Heart left ventricle (tissue), 16 donors: Measurements from ENCODE around the gene CLDN6. TPM values are rescaled to one million over a fixed set of nuclear protein-coding genes. Genes with fewer than 3 reads are reported as not detected.

Source experiments
- ATAC-seq, 4 donors: fragments of 200-7000 bp; cut with Tn5 transposase; one replicate each; pipeline ENCODE4 v1.9.1; 2020 to 2022; ENCODE audit warnings: moderate library complexity in 4 of 4, mild to moderate bottlenecking in 3 of 4, moderate number of reproducible peaks in 1 of 4
- DNase-seq, 5 donors: peaks; one replicate each; pipeline ENCODE4 v3.0.0-alpha.2; 2020
- H3K27ac ChIP-seq, 12 donors: fragments of 200-600 bp; sonication (generic) in 4 of 12; one replicate each; pipeline versions ENCODE4 v1.5.0 to v1.8.0; 2016 to 2022; ENCODE audit warnings: mild to moderate bottlenecking in 2 of 12
- H3K27me3 ChIP-seq, 9 donors: fragments of 200-600 bp; sonication (generic) in 2 of 9; one replicate each; pipeline versions ENCODE4 v1.5.1 to v1.8.0; 2016 to 2022; ENCODE audit warnings: mild to moderate bottlenecking in 3 of 9
- H3K36me3 ChIP-seq, 9 donors: fragments of 200-600 bp; sonication (generic) in 2 of 9; one replicate each; pipeline versions ENCODE4 v1.5.0 to v1.8.0; 2018 to 2022; ENCODE audit warnings: mild to moderate bottlenecking in 2 of 9
- H3K4me1 ChIP-seq, 12 donors: fragments of 200-600 bp; sonication (generic) in 4 of 12; one replicate each; pipeline versions ENCODE4 v1.5.0 to v1.8.0; 2016 to 2022; ENCODE audit warnings: mild to moderate bottlenecking in 3 of 12
- H3K4me3 ChIP-seq, 12 donors: fragments of 200-600 bp; sonication (generic) in 4 of 12; one replicate each; pipeline versions ENCODE4 v1.5.0 to v1.8.0; 2017 to 2022; ENCODE audit warnings: mild to moderate bottlenecking in 9 of 12, moderate library complexity in 4 of 12
- H3K9me3 ChIP-seq, 12 donors: fragments of 200-600 bp; sonication (generic) in 4 of 12; one replicate each; pipeline versions ENCODE4 v1.5.0 to v1.8.0; 2016 to 2022; ENCODE audit warnings: mild to moderate bottlenecking in 1 of 12
- CTCF ChIP-seq, 12 donors: fragments of 200-600 bp; sonication (generic) in 4 of 12; IDR thresholded peaks; one replicate each; pipeline versions ENCODE4 v1.5.0 to v1.8.0; 2018 to 2022; ENCODE audit warnings: antibody characterized with exemption in 12 of 12, mild to moderate bottlenecking in 5 of 12
- POLR2A ChIP-seq, 2 donors: fragments of 450-650 bp; IDR thresholded peaks; one replicate each; pipeline ENCODE4 v1.6.1; 2017; ENCODE audit warnings: antibody characterized with exemption in 2 of 2, mild to moderate bottlenecking in 2 of 2, moderate library complexity in 2 of 2
- WGBS, 4 donors: extraction: QIAGEN DNeasy Blood & Tissue Kit in 2 of 4; methylation state at CpG; one replicate each; pipeline versions ENCODE4 v1.1.5 to v1.1.7; 2013 to 2018; 5-methylcytosine and 5-hydroxymethylcytosine counted together
- intact Hi-C, 10 donors: fragments of 100-400 bp; cut with DNase I; formaldehyde crosslinking; loops; one replicate each; pipeline versions ENCODE4 v1.11.1 to v1.14.2; 2022
- polyA plus RNA-seq, 2 donors: library from polyadenylated mRNA; stranded (reverse); fragments of 200-250 nt; gene quantifications; one replicate each; pipeline ENCODE4 v1.2.3, GENCODE V29; 2013
- total RNA-seq, 9 donors: library from RNA; depleted of rRNA in 2 of 9; stranded (reverse); fragments of >200 nt in 2 of 9; fragmentation: NEBNext Ultra II Directional in 3 of 9; extraction: Animal tissue kit (Norgen Biotek cat#: 25700) in 3 of 9; gene quantifications; one replicate each; pipeline versions ENCODE4 v1.1.0 to v1.2.4, GENCODE V29; 2016 to 2023
- donor health status: ischemic (EF 13 %, LVEDD 7.1; RV severe dilation, severe dysfunction).
- donor health status: healthy with polysubstance abuse.
- donor health status: DM: no; HTN: yes; CAD: no.
- donor health status: DM: no; HTN: no; CAD: no.
- donor health status: ischemic (EF 25% LVEDD 6.9; RV normal size, moderate dysfunction).
- donor health status: ischemic (EF 25% LVEDD 5.7; RV mildly dilated, moderate dysfunction).
- donor health status: healthy.
- donor health status: DM: yes; HTN: yes; CAD: no.
- donor health status: ischemic (EF 35%, LVEDD 5.7; RV mildly dilated, moderate dysfunction).
- donor health status: nonischemic (EF 11% LVEDD 7.7; RV severe dilation, severe dysfunction).
- donor health status: DM: yes; HTN: yes; CAD: no.
- donor health status: PGD.
- donor health status: ischemic (EF 29% LVEDD 5.4; RV normal size, mild dysfunction).
- donor health status: nonischemic (EF 23%, LVEDD 6.1; RV moderate dilation, normal function).

The CLDN6 gene
- total and polyA plus RNA-seq, 11 donors: 0.04 TPM; not detected in 10

GRCh38 chr16:2996298-2996697 is 21.7 kb downstream of the CLDN6 start:
- Histone ChIP-seq H3K27ac (no peak overlapping the region), H3K27me3 (peaks cover 0 to 12% (median 0%) of the 10 kb centered on the region in 9 donors), H3K4me3 (no peak overlapping the region), H3K36me3 (no peaks in the 10 kb centered on the region), H3K9me3 (no peaks in the 10 kb centered on the region), H3K4me1 (no peaks in the 10 kb centered on the region)
- ATAC-seq: no peak
- 72 to 87% (median 77%) methylated on average over 7 to 13 of the region's 13 CpGs for WGBS, 4 donors
- intact Hi-C loops: no loop called here
- TF ChIP-seq CTCF (IDR thresholded peaks at IDR 0.05): no peak
- TF ChIP-seq POLR2A (IDR thresholded peaks at IDR 0.05): no peak
- no peak for DNase-seq

GRCh38 chr16:2992383-2993081 is 25.5 kb downstream of the CLDN6 start:
- Histone ChIP-seq H3K9me3 (no peaks in the 10 kb centered on the region), H3K27me3 (peaks cover 0 to 11% (median 3%) of the 10 kb centered on the region in 9 donors), H3K4me1 (no peaks in the 10 kb centered on the region), H3K36me3 (no peaks in the 10 kb centered on the region), H3K4me3 (no peak overlapping the region), H3K27ac (no peak overlapping the region)
- ATAC-seq: no peak
- TF ChIP-seq CTCF (IDR thresholded peaks at IDR 0.05) (no peak), POLR2A (IDR thresholded peaks at IDR 0.05) (no peak)
- WGBS, 4 donors: 79 to 87% (median 82%) methylated on average over 14 of the region's 14 CpGs
- no peak for DNase-seq
- intact Hi-C loops: no loop called here

- DNase-seq (no peak), ATAC-seq (no peak)
- intact Hi-C loops: no loop called here
- WGBS, 4 donors: 79 to 90% (median 89%) methylated on average over 11 to 12 of the region's 12 CpGs
- Histone ChIP-seq H3K27ac (no peak overlapping the region), H3K4me1 (no peaks in the 10 kb centered on the region), H3K36me3 (no peaks in the 10 kb centered on the region), H3K27me3 (peaks cover 0 to 17% (median 3%) of the 10 kb centered on the region in 9 donors), H3K4me3 (no peak overlapping the region), H3K9me3 (no peaks in the 10 kb centered on the region)
- TF ChIP-seq CTCF (IDR thresholded peaks at IDR 0.05): no peak
- no peak for TF ChIP-seq POLR2A (IDR thresholded peaks at IDR 0.05)
Measured at GRCh38 chr16:2991566-2992261, 26.3 kb downstream of the CLDN6 start.

GRCh38 chr16:2990891-2991290 is 27.1 kb downstream of the CLDN6 start:
- intact Hi-C loops: no loop called here
- no peak for DNase-seq
- WGBS, 4 donors: 64 to 81% (median 77%) methylated on average over 8 to 10 of the region's 10 CpGs

More at GRCh38 chr16:2990891-2991290, 27.1 kb downstream of the CLDN6 start:
- H3K36me3 ChIP-seq: no peaks in the 10 kb centered on the region
- no peak overlapping the region for H3K27ac ChIP-seq
- ATAC-seq: no peak
- peaks cover 0 to 6% (median 2%) of the 10 kb centered on the region in 12 donors for H3K4me1 ChIP-seq
- peaks cover 0 to 17% (median 3%) of the 10 kb centered on the region in 9 donors for H3K27me3 ChIP-seq
- TF ChIP-seq CTCF (IDR thresholded peaks at IDR 0.05): no peak
- TF ChIP-seq POLR2A (IDR thresholded peaks at IDR 0.05): no peak
- H3K9me3 ChIP-seq: no peaks in the 10 kb centered on the region
- H3K4me3 ChIP-seq: no peak overlapping the region
